Measurements from ENCODE around the gene HIGD1B.

Gene HIGD1B

GRCh38 chr17:44863061-44863918, 15.6 kb downstream of the HIGD1B start:
- Histone ChIP-seq H3K27me3 (no peaks in the 10 kb centered on the region), H3K36me3 (peaks cover 95 to 100% (median 97%) of the 10 kb centered on the region in 11 experiments), H3K9ac (no peak overlapping the region), H3K4me2 (no peak overlapping the region), H3K9me3 (replicated peaks in 1 of 11) (no peaks in the 10 kb centered on the region), H3K27ac (no peak overlapping the region), H3K4me1 (peaks cover 0 to 10% (median 4%) of the 10 kb centered on the region in 10 experiments; a peak in 14 of 20 replicates), H3K4me3 (no peak overlapping the region), H4K20me1 (peaks cover 0 to 52% (median 17%) of the 10 kb centered on the region in 11 experiments; a peak in 17 of 22 replicates)
- TF ChIP-seq Cebpa-rat (IDR thresholded peaks at IDR 0.05), result no peak

- Histone ChIP-seq H3K27ac (no peak overlapping the region), H3K4me2 (no peak overlapping the region), H4K20me1 (peaks cover 0 to 53% (median 13%) of the 10 kb centered on the region in 11 experiments; a peak in 17 of 22 replicates), H3K4me1 (no peaks in the 10 kb centered on the region), H3K9ac (no peak overlapping the region), H3K4me3 (no peak overlapping the region), H3K27me3 (no peaks in the 10 kb centered on the region), H3K9me3 (replicated peaks in 1 of 11) (no peaks in the 10 kb centered on the region), H3K36me3 (peaks cover 95 to 100% (median 97%) of the 10 kb centered on the region in 11 experiments)
- TF ChIP-seq Cebpa-rat (IDR thresholded peaks at IDR 0.05), result no peak
These were observed 17.1 kb downstream of the HIGD1B start for GRCh38 chr17:44864831-44865230.

- no peak overlapping the region for H3K4me3 ChIP-seq
- H3K4me2 ChIP-seq, result no peak overlapping the region
- H3K9ac ChIP-seq, result no peak overlapping the region
- peaks cover 0 to 49% (median 13%) of the 10 kb centered on the region in 11 experiments; a peak in 17 of 22 replicates for H4K20me1 ChIP-seq
- no peak overlapping the region for H3K27ac ChIP-seq
- H3K4me1 ChIP-seq, result no peaks in the 10 kb centered on the region
- no peak for TF ChIP-seq Cebpa-rat (IDR thresholded peaks at IDR 0.05)
- H3K36me3 ChIP-seq, result peaks cover 95 to 100% (median 97%) of the 10 kb centered on the region in 11 experiments
- no peaks in the 10 kb centered on the region for H3K9me3 ChIP-seq (replicated peaks in 1 of 11)
- no peaks in the 10 kb centered on the region for H3K27me3 ChIP-seq
These were observed 17.6 kb downstream of the HIGD1B start for GRCh38 chr17:44865231-44865660.

GRCh38 chr17:44865931-44866330, 18.2 kb downstream of the HIGD1B start:
- H3K4me3 ChIP-seq, result no peak overlapping the region
- H3K9ac ChIP-seq, result no peak overlapping the region
- no peak overlapping the region for H3K27ac ChIP-seq
- no peak for TF ChIP-seq Cebpa-rat (IDR thresholded peaks at IDR 0.05)
- peaks cover 0 to 49% (median 13%) of the 10 kb centered on the region in 11 experiments; a peak in 17 of 22 replicates for H4K20me1 ChIP-seq
- no peak overlapping the region for H3K4me2 ChIP-seq
- H3K27me3 ChIP-seq, result no peaks in the 10 kb centered on the region
- H3K4me1 ChIP-seq, result no peaks in the 10 kb centered on the region
- peaks cover 95 to 100% (median 97%) of the 10 kb centered on the region in 11 experiments for H3K36me3 ChIP-seq
- no peaks in the 10 kb centered on the region for H3K9me3 ChIP-seq (replicated peaks in 1 of 11)

GRCh38 chr17:44867841-44868240, 20.2 kb downstream of the HIGD1B start:
- H3K4me1 ChIP-seq, result no peaks in the 10 kb centered on the region
- H3K27me3 ChIP-seq, result no peaks in the 10 kb centered on the region
- no peak overlapping the region for H3K4me3 ChIP-seq
- H3K9me3 ChIP-seq (replicated peaks in 1 of 11), result no peaks in the 10 kb centered on the region
- H3K36me3 ChIP-seq, result peaks cover 95 to 100% (median 97%) of the 10 kb centered on the region in 11 experiments
- no peak overlapping the region for H3K27ac ChIP-seq
- H3K4me2 ChIP-seq, result no peak overlapping the region
- peaks cover 0 to 57% (median 22%) of the 10 kb centered on the region in 11 experiments; a peak in 17 of 22 replicates for H4K20me1 ChIP-seq
- TF ChIP-seq Cebpa-rat (IDR thresholded peaks at IDR 0.05), result no peak
- no peak overlapping the region for H3K9ac ChIP-seq

GRCh38 chr17:44871556-44871955, 23.9 kb downstream of the HIGD1B start:
- H3K4me3 ChIP-seq, result no peak overlapping the region

GRCh38 chr17:44872131-44872768, 24.6 kb downstream of the HIGD1B start:
- Histone ChIP-seq H3K4me1 (peaks cover 0 to 8% (median 0%) of the 10 kb centered on the region in 10 experiments; a peak in 4 of 20 replicates), H3K27me3 (no peaks in the 10 kb centered on the region), H3K9ac (no peak overlapping the region), H4K20me1 (peaks cover 0 to 45% (median 19%) of the 10 kb centered on the region in 11 experiments; a peak in 15 of 22 replicates), H3K4me3 (no peak overlapping the region), H3K4me2 (no peak overlapping the region), H3K27ac (no peak overlapping the region), H3K9me3 (replicated peaks in 1 of 11) (no peaks in the 10 kb centered on the region), H3K36me3 (peaks cover 97 to 100% (median 100%) of the 10 kb centered on the region in 11 experiments)
- TF ChIP-seq Cebpa-rat (IDR thresholded peaks at IDR 0.05), result no peak

More at GRCh38 chr17:44871556-44871955, 23.9 kb downstream of the HIGD1B start:
- Histone ChIP-seq H3K36me3 (peaks cover 96 to 100% (median 100%) of the 10 kb centered on the region in 11 experiments), H4K20me1 (peaks cover 0 to 40% (median 13%) of the 10 kb centered on the region in 11 experiments; a peak in 14 of 22 replicates), H3K27me3 (no peaks in the 10 kb centered on the region), H3K9ac (no peak overlapping the region), H3K9me3 (replicated peaks in 1 of 11) (no peaks in the 10 kb centered on the region), H3K4me2 (no peak overlapping the region), H3K4me1 (peaks cover 0 to 8% (median 0%) of the 10 kb centered on the region in 10 experiments; a peak in 4 of 20 replicates), H3K27ac (no peak overlapping the region)
- no peak for TF ChIP-seq Cebpa-rat (IDR thresholded peaks at IDR 0.05)

GRCh38 chr17:44875761-44876160, 28.1 kb downstream of the HIGD1B start:
- Histone ChIP-seq H3K4me1 (peaks cover 0 to 8% (median 0%) of the 10 kb centered on the region in 10 experiments; a peak in 4 of 20 replicates), H3K9me3 (replicated peaks in 1 of 11) (no peaks in the 10 kb centered on the region), H3K9ac (0 out of 22 replicates have a peak overlapping the region, but pooled peaks of 3 of the 11 experiments have one; percentile 4 to 15 (median 6)), H3K36me3 (peaks cover 95 to 100% (median 99%) of the 10 kb centered on the region in 11 experiments), H3K27me3 (no peaks in the 10 kb centered on the region), H4K20me1 (peaks cover 0 to 63% (median 47%) of the 10 kb centered on the region in 11 experiments; a peak in 18 of 22 replicates), H3K4me2 (no peak overlapping the region), H3K4me3 (no peak overlapping the region), H3K27ac (no peak overlapping the region)
- TF ChIP-seq Cebpa-rat (IDR thresholded peaks at IDR 0.05), result no peak

GRCh38 chr17:44877121-44877520, 29.4 kb downstream of the HIGD1B start:
- TF ChIP-seq Cebpa-rat (IDR thresholded peaks at IDR 0.05), result no peak
- Histone ChIP-seq H3K4me3 (no peak overlapping the region), H3K4me1 (peaks cover 0 to 8% (median 0%) of the 10 kb centered on the region in 10 experiments; a peak in 4 of 20 replicates), H3K27ac (no peak overlapping the region), H4K20me1 (peaks cover 0 to 65% (median 46%) of the 10 kb centered on the region in 11 experiments; a peak in 18 of 22 replicates), H3K9me3 (replicated peaks in 1 of 11) (no peaks in the 10 kb centered on the region), H3K9ac (no peak overlapping the region), H3K27me3 (no peaks in the 10 kb centered on the region), H3K36me3 (peaks cover 95 to 100% (median 98%) of the 10 kb centered on the region in 11 experiments), H3K4me2 (no peak overlapping the region)

Measured in BLaER1 treated with 17β-estradiol and CSF1 and Interleukin-3, amounts not matched to agents 10 nM and 100 nM (cell line).